ENCODE results near the gene SYT11.
"Not testable (repeated sequence)": the region's sequence is repeated elsewhere in the genome, so short reads cannot be mapped to it uniquely, and the experiment has no call there.

The SYT11 gene

GRCh38 chr1:155861896-155862295 lies 2.5 kb downstream of the SYT11 start:
- no peak for DNase-seq

DNA sequence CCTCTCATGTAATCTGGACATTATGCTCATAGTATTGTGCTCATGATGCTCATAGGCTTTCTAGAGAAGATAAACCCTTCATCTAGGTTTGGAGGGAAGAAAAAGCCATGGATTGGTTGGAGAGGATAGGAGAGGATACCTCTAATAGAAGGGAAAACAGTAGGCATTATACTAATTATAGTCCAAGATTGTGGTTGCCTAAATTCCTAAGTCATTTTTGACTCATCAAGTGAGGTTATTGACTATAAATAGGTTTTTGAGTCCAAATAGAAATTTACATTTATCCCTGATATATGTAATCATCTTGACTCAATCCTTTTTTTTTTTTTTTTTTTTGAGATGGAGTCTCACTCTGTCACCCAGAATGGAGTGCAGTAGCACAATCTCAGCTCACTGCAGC lies 5.0 kb downstream of the SYT11 start:
- no peak for DNase-seq

- no peak for DNase-seq
These were observed 8.4 kb downstream of the SYT11 start for GRCh38 chr1:155867766-155868165.

GRCh38 chr1:155871390-155871789 lies 12.0 kb downstream of the SYT11 start:
- DNase-seq = no peak

- no peak for DNase-seq
These were observed 13.2 kb downstream of the SYT11 start for GRCh38 chr1:155872527-155872926.

- DNase-seq = no peak
These were observed 14.5 kb downstream of the SYT11 start for GRCh38 chr1:155873860-155874259.

GRCh38 chr1:155877945-155878344 lies 18.6 kb downstream of the SYT11 start:
- DNase-seq = no peak

- no peak for DNase-seq
These were observed 20.9 kb downstream of the SYT11 start for GRCh38 chr1:155880251-155880650.

GRCh38 chr1:155880950-155881349 lies 21.6 kb downstream of the SYT11 start:
- DNase-seq = no peak

- DNase-seq = no peak
These were observed 22.9 kb downstream of the SYT11 start for GRCh38 chr1:155882235-155882634.

GRCh38 chr1:155882766-155883165 lies 23.4 kb downstream of the SYT11 start:
- DNase-seq = no peak

DNA sequence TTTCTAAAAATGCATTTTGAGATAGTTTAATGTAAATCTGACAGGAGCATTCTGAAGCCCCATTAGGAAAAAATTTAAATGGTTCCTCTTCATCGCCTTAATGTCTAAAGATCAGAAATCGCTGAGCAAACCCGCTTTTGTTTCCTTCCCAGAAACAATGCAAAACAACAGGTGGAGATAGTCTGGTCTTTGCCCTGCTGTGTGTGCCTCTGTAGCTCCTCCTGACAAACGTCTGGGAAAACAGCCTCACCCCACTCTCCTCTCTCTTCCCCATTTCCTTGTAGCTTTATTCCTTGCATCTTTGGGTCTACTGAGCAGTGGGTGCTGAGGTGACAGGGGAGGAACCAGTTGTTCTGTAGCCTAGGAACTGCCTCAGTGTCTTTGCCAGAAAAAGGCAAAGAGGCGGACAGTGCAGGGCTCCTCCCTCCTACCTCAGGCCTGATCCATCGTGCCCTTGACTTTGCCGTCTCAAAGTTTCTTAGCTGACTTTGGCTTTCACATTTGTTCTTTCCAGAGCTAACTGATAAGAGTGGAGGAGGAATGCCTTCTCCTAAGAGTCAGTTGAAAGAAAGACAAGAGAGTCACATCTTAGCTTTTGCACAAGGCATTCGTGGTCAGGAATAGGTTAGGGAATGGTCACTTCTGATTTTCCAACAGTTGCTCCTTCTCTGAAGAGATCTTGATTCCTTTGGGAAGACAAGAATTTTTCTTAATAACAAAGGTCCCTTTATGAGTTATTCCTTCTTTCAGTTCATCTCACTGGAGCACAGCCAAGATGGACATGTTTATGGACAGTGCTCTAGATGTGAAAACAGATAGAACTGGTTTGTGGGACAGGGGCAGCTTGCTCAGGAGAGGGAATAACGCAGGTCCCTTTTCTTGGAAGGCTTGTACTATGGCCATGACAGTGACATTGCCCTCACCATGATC lies 24.9 kb downstream of the SYT11 start:
- DNase-seq = no peak

- no peak for DNase-seq
These were observed 25.6 kb downstream of the SYT11 start for GRCh38 chr1:155884982-155885381.

DNA sequence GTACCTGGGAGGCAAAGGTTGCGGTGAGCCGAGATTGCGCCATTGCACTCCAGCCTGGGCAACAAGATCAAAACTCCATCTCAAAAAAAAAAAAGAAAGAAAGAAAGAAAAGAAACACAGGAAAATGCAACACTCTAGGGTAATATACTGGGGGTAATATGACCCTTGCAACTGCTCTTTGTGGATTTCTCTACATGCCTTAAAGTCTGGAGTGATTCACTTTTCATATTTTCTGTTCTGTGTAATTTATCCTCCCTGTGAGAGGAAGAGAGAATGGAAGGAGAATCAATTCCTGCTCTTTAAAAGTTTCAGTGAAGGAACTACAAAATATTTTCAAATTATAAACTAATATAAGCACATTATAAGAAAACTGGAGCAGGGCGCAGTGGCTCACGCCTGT lies 29.1 kb downstream of the SYT11 start:
- no peak for DNase-seq

DNA sequence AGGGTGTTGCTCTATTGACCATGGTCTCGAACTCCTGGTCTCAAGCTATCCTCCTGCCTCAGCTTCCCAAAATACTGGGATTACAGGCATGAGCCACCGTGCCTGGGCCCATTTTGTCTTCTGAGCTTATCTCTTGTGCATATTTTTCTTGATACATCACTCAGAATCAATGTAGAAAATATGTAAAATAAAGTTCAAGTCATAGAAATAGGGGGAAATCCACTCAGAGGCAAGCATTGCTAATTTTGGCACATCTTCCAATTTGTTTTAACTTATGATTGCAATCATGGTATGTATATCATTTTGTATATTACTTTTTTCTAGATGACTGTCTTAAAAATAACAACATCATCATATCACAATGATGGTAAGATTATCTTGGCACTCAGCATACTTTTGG lies 30.2 kb downstream of the SYT11 start:
- no peak for DNase-seq

DNA sequence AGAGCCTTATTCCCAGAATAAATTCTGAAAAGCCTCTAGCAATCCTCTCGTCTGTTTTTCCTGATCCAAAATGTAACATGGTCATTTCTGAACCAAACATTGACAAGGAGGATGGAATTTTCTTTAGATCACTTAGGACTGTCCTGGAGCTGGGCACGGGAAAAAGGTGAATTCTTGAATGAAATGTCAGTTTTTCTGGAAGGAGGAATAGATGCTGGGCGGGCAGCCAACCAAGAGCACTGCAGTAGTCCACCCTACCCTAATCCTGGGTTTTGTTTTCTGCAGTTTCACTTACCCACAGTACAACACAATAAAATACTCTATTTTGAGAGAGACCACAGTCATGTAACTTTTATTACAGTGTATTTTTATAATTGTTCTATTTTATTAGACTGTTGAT lies 30.9 kb downstream of the SYT11 start:
- DNase-seq = no peak

DNA sequence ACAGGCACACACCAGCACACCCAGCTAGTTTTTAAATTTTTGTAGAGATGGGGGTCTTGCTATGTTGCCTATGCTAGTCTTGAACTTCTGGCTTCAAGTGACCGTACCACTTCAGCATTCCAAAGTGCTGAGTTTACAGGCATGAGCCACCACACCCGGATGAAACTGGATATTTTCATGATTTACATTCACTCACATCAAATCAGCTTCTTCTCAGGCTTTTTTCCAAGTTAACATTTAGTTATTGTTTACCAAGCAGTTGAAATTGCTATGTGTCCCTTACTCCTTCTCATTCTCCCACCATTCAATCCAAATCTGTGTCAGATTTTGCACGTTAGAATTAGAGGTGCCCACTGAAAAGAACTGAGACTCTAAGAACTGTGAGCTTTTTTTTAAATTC lies 33.4 kb downstream of the SYT11 start:
- DNase-seq = no peak

- no peak for DNase-seq
These were observed 34.2 kb downstream of the SYT11 start for GRCh38 chr1:155893389-155894142.

DNA sequence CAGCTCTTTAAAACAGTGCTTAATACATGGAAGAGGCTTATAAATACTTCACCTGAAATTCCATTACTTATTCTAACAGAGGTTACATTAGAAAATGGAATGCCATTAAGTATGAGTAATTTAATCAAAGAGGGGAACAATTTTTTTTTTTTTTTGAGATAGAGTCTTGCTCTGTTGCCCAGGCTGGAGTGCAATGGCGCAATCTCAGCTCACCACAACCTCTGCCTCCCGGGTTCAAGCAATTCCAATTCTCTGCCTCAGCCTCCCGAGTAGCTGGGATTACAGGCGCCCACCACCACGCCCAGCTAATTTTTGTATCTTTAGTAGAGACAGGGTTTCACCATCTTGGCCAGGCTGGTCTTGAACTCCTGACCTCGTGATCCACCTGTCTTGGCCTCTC lies 36.2 kb downstream of the SYT11 start:
- not testable (repeated sequence) for DNase-seq

DNA sequence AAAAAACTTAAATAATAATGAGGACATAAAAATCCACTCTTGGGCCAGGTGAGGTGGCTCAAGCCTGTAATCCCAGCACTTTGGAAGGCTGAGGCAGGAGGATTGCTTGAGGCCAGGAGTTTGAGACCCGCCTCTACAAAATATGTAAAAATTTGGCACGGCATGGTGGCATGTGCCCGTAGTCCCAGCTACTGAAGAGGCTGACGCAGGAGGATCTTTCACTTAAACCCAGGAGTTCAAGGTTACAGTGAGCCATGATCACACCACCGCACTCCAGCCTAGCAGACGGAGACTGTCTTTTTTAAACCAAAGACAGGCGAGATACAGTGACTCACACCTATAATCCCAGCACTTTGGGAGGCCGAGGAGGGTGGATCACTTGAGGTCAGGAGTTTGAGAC lies 37.1 kb downstream of the SYT11 start:
- DNase-seq = not testable (repeated sequence)

- DNase-seq = no peak
These were observed 38.4 kb downstream of the SYT11 start for GRCh38 chr1:155897746-155898145.

DNA sequence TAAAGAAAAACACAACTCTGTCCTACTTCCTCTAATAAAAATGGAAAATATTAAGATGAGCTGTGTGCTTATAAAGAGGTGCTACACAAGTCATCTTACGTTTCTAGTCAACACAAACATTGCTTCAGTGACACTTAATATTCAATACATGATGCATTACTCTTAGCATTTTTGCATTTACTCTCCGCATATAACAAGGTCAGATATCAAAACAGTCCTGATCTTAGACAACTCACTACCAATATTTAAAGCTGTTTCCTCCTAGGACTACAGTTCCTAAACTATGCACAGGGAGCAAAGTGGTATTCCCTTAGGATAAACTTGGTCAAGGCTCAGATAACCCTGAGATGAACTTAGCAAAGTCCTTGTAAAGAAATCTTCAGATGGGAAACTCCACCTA lies 39.5 kb downstream of the SYT11 start:
- DNase-seq = no peak

GRCh38 chr1:155899683-155900082 lies 40.3 kb downstream of the SYT11 start:
- DNase-seq = no peak

DNA sequence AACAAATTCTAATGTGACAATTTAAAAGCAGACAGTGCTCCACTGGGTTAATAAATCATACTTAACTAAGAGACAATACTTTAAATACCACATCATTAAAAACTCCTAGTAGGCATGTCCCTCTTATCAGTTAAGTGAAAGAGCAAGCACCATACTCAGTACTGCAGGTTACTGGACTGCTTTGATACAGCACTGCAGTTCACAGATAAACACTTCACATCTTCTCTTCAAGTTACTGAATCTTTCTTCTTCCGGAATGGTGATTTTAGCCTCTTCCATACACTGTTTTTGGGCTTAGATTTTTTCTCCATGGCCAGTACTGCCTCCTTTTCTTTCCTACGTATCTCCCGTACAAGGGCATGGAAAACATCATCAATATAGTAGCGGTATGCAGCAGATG lies 40.8 kb downstream of the SYT11 start:
- DNase-seq = no peak

Measured in activated CD4-positive, alpha-beta T cell treated with anti-CD3 and anti-CD28 coated beads, Interleukin-2, amount 50 U/mL, for 48 hours (primary cell).